Stomach (tissue), 9 donors: ENCODE results near the gene ARHGAP26. TPM values are rescaled to one million over a fixed set of nuclear protein-coding genes. Genes with fewer than 3 reads are reported as not detected.

Experiments used
- DNase-seq, 2 donors: peaks; one replicate each; pipeline versions ENCODE4 v3.0.0 to v3.0.0-alpha.2; 2013 to 2019
- H3K27ac ChIP-seq, 5 donors: fragments of 200-600 bp in 4 of 5; sonication (generic) in 4 of 5; one replicate each; pipeline ENCODE4 v1.5.1; 2013 to 2019; ENCODE audit warnings: mild to moderate bottlenecking in 1 of 5, moderate library complexity in 1 of 5
- H3K27me3 ChIP-seq, 3 donors: fragments of 200-600 bp; sonication (generic); one replicate each; pipeline ENCODE4 v1.5.1; 2017 to 2019; ENCODE audit warnings: mixed run types in 1 of 3
- H3K36me3 ChIP-seq, 4 donors: fragments of 200-600 bp; sonication (generic); 1 replicate in 3 of 4; 2 replicates in 1 of 4; pipeline ENCODE4 v1.5.1; 2016 to 2019
- H3K4me1 ChIP-seq, 4 donors: fragments of 200-600 bp; sonication (generic); one replicate each; pipeline ENCODE4 v1.5.1; 2016 to 2019
- H3K4me3 ChIP-seq, 4 donors: fragments of 200-600 bp; sonication (generic) in 3 of 4; one replicate each; pipeline ENCODE4 v1.5.1; 2016 to 2019; ENCODE audit warnings: mild to moderate bottlenecking in 1 of 4
- H3K9me3 ChIP-seq, 4 donors: fragments of 200-600 bp; sonication (generic); one replicate each; pipeline ENCODE4 v1.5.1; 2016 to 2019
- EP300 ChIP-seq: sonication (generic); formaldehyde crosslinking; IDR thresholded peaks from one replicate; pipeline ENCODE4 v1.6.1; 2017; ENCODE audit warnings: antibody characterized with exemption
- POLR2A ChIP-seq, 4 donors: fragments of 450-650 bp; IDR thresholded peaks; one replicate each; pipeline ENCODE4 v1.6.1; 2016; ENCODE audit warnings: antibody characterized with exemption in 4 of 4, control low read depth in 2 of 4, mild to moderate bottlenecking in 1 of 4, moderate library complexity in 1 of 4
- POLR2AphosphoS5 ChIP-seq, 3 donors: sonication (generic); formaldehyde crosslinking; IDR thresholded peaks; one replicate each; pipeline ENCODE4 v1.6.1; 2016; ENCODE audit warnings: antibody characterized with exemption in 3 of 3
- WGBS, 5 donors: extraction: QIAGEN DNeasy Blood & Tissue Kit in 3 of 5; methylation state at CpG; one replicate each; pipeline versions ENCODE4 v1.1.5 to v1.1.7; 2013 to 2018; 5-methylcytosine and 5-hydroxymethylcytosine counted together
- intact Hi-C: fragments of 100-400 bp; cut with DNase I; formaldehyde crosslinking; loops from one replicate; pipeline ENCODE4 v1.15.1; 2023; ENCODE audit warnings: low total_unique reads
- polyA plus RNA-seq, 3 donors: library from polyadenylated mRNA; stranded (reverse); fragments of 200-250 nt; gene quantifications; one replicate each; pipeline ENCODE4 v1.2.3, GENCODE V29; 2013
- total RNA-seq, 5 donors: library from RNA; depleted of rRNA; stranded (reverse); fragments of >200 nt; gene quantifications; one replicate each; pipeline versions ENCODE4 v1.1.0 to v1.2.3, GENCODE V29; 2014 to 2016
- TF ChIP-seq, protein P1 (sequence below), 7 experiments: fragments of 450-650 bp in 4 of 7; fragments of 200-600 bp in 3 of 7; sonication (generic) in 3 of 7; IDR thresholded peaks; one replicate each; pipeline ENCODE4 v1.5.1; 2016 to 2019; ENCODE audit warnings: antibody characterized with exemption in 7 of 7, control low read depth in 2 of 7, mild to moderate bottlenecking in 1 of 7
- donor health status: healthy with polysubstance abuse.
- donor health status: Bipolar disorder and iron deficiency.
- donor health status: healthy.

The ARHGAP26 gene
- total and polyA plus RNA-seq, 8 donors, result 4.0 to 115 (median 34.1) TPM

DNA sequence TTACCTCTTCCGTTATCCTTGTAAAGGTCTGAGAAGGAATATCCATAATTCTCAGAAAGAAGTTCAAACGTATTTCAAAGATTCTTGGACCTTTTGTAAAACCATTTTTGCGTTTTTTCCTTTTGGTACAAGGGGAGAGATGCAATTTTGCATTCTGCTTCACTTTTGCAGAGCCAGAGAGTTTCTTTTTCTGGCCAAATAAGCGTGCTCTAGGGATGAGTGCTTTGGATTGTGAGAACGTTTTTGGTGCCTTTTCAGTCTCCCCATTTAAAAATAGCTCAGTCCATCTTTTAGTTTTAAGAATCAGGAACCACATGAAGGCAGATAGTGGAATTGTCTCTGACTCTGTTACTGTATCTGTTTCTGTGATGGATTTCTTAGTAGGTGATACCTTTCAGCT lies 1.5 kb downstream of the ARHGAP26 start:
- intact Hi-C loops, result no loop called here
- Histone ChIP-seq H3K27ac (peak overlapping the region in 4 of 5 donors; percentile 90 to 92 (median 91)), H3K4me1 (peaks cover 3 to 53% (median 26%) of the 10 kb centered on the region in 4 donors), H3K36me3 (no peaks in the 10 kb centered on the region), H3K27me3 (no peaks in the 10 kb centered on the region), H3K4me3 (peak overlapping the region; percentile 76 to 85 (median 79)), H3K9me3 (no peaks in the 10 kb centered on the region)
- TF ChIP-seq POLR2A (IDR thresholded peaks at IDR 0.05) (no peak), EP300 (no peak), POLR2AphosphoS5 (IDR thresholded peaks at IDR 0.05) (no peak)
- TF ChIP-seq, protein P1, sequence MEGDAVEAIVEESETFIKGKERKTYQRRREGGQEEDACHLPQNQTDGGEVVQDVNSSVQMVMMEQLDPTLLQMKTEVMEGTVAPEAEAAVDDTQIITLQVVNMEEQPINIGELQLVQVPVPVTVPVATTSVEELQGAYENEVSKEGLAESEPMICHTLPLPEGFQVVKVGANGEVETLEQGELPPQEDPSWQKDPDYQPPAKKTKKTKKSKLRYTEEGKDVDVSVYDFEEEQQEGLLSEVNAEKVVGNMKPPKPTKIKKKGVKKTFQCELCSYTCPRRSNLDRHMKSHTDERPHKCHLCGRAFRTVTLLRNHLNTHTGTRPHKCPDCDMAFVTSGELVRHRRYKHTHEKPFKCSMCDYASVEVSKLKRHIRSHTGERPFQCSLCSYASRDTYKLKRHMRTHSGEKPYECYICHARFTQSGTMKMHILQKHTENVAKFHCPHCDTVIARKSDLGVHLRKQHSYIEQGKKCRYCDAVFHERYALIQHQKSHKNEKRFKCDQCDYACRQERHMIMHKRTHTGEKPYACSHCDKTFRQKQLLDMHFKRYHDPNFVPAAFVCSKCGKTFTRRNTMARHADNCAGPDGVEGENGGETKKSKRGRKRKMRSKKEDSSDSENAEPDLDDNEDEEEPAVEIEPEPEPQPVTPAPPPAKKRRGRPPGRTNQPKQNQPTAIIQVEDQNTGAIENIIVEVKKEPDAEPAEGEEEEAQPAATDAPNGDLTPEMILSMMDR (IDR thresholded peaks at IDR 0.05), result no peak
- no peak for DNase-seq
- 21 to 40% (median 33%) methylated on average over 5 of the region's 5 CpGs for WGBS, 5 donors

DNA sequence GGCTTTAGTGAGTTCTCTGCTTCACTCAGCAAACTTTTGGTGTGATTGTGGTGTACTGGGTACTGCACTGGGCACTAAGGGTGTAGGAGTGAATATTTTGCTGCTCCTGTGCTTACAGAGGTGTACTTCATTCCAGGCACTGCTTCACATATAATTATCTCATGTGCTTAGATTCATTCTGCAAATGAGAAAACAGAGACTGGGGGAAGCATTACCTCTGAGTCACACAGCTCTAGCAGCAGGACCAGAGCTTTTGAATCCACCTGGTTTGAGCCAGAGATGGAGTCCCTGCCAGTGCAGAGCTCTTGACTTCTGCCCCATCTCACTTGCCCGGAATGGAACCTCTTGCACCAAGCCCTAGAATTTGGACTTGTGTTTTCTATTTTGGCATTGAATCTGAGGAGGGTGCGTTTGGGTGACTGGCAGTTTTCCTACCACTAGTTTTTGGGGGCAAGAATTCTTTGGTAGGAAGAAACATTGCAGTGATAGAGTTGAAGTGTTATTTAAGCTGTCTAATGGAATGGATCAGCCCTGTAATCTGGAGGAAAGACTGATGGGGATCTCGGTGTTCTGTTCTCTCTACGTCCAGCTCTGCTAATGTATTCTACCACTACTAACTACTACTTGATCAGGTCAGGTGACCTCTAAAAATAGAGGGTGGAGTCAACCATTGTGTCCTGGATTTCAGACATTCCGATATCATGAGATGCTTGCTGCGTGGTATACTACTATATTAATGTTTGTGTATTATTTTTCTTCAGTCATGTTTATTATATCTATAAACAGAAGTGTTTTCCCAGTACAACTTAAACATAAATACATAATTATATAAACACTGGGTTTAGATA lies 2.5 kb downstream of the ARHGAP26 start:
- DNase-seq, result no peak
- intact Hi-C loops, result no loop called here
- H3K27me3 ChIP-seq, result no peaks in the 10 kb centered on the region
- H3K36me3 ChIP-seq, result no peaks in the 10 kb centered on the region
- TF ChIP-seq POLR2A (IDR thresholded peaks at IDR 0.05) (no peak), EP300 (no peak)
- TF ChIP-seq, protein P1 (IDR thresholded peaks at IDR 0.05), result no peak
- H3K4me3 ChIP-seq, result peak overlapping the region in 2 of 4 donors; percentile 79 to 85
- H3K4me1 ChIP-seq, result peaks cover 3 to 58% (median 27%) of the 10 kb centered on the region in 4 donors
- peak overlapping the region in 1 of 5 donors; percentile 4 for H3K27ac ChIP-seq
- 81 to 84% (median 81%) methylated on average over 6 of the region's 6 CpGs for WGBS, 5 donors
- no peaks in the 10 kb centered on the region for H3K9me3 ChIP-seq

DNA sequence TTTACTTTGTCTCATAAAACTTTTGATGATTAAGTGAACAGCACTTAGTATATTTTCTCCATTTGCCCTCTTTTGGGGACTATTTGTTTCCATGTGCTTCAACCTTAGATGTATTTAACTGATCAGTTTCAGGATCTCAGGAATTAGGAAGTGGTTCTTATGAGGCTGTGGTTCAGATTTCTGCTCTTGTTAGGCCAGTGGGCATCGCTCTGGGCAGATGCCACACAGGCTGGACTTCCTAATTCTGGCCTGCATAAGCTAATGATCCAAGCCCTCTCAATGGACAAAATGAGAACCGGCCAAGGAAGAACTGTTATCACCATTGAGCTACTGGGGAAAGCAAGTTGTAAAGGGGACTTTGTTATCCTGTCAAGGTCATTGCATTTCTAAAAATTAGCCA lies 6.9 kb downstream of the ARHGAP26 start:
- 90 to 95% (median 91%) methylated on average over 2 of the region's 2 CpGs for whole genome bisulfite sequencing, 5 donors
- Histone ChIP-seq H3K9me3 (no peaks in the 10 kb centered on the region), H3K4me3 (no peak overlapping the region), H3K27me3 (no peaks in the 10 kb centered on the region), H3K27ac (no peak overlapping the region), H3K36me3 (no peaks in the 10 kb centered on the region), H3K4me1 (peaks cover 11 to 81% (median 35%) of the 10 kb centered on the region in 4 donors)
- no peak for DNase-seq
- intact Hi-C loops, result no loop called here
- TF ChIP-seq POLR2A (IDR thresholded peaks at IDR 0.05) (no peak), EP300 (no peak), POLR2AphosphoS5 (IDR thresholded peaks at IDR 0.05) (no peak)
- TF ChIP-seq, protein P1 (IDR thresholded peaks at IDR 0.05), result no peak

DNA sequence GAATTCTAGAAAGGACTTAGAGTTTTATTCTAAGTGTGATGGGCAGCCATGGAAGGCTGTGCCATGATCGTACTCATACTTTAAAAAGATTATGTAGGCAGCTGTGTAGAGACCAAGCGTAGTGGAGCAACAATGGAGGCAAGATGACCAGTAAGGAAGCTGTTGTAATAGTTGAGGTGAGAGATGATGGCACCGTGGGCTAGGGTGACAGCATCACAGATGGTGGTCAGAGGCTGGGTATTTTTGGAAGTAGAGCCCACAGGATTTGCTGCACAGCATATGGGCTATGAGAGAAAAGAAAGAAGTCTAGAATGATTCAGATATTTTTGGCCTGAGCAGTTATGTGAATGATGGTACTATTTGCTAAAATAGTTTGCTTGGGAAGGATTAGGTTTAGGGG lies 7.7 kb downstream of the ARHGAP26 start:
- H3K9me3 ChIP-seq, result no peaks in the 10 kb centered on the region
- no peak overlapping the region for H3K27ac ChIP-seq
- H3K4me1 ChIP-seq, result peaks cover 11 to 81% (median 29%) of the 10 kb centered on the region in 4 donors
- TF ChIP-seq, protein P1 (IDR thresholded peaks at IDR 0.05), result no peak
- no peak for TF ChIP-seq EP300
- no peak for TF ChIP-seq POLR2A (IDR thresholded peaks at IDR 0.05)
- no peak for TF ChIP-seq POLR2AphosphoS5 (IDR thresholded peaks at IDR 0.05)
- no peak overlapping the region for H3K4me3 ChIP-seq
- DNase-seq, result no peak
- intact Hi-C loops, result no loop called here
- 89 to 94% (median 92%) methylated on average over 3 of the region's 3 CpGs for whole genome bisulfite sequencing, 5 donors
- H3K36me3 ChIP-seq, result no peaks in the 10 kb centered on the region
- H3K27me3 ChIP-seq, result no peaks in the 10 kb centered on the region
